ENCODE measurements around the gene DNAI7. TPM values are rescaled to one million over a fixed set of nuclear protein-coding genes. Genes with fewer than 3 reads are reported as not detected.

DNAI7 gene
- total RNA-seq, 4 donors from 2014 or later: 0.47 to 3.5 (median 0.56) TPM; not detected in 1

GRCh38 chr12:25194722-25195055, 271 bp downstream of the DNAI7 start:
- no peak for TF ChIP-seq CTCF (IDR thresholded peaks at IDR 0.05)
- no peak for DNase-seq (ENCODE audit: low spot score)
- ATAC-seq (ENCODE audit: low FRiP score): peak; percentile 24

GRCh38 chr12:25194214-25194613, 746 bp downstream of the DNAI7 start:
- ATAC-seq (ENCODE audit: low FRiP score) (no peak), DNase-seq (ENCODE audit: low spot score) (no peak)
- TF ChIP-seq CTCF (IDR thresholded peaks at IDR 0.05): no peak

GRCh38 chr12:25190793-25191192, 4.2 kb downstream of the DNAI7 start:
- no peak for TF ChIP-seq CTCF (IDR thresholded peaks at IDR 0.05)
- DNase-seq (ENCODE audit: low spot score): no peak
- no peak for ATAC-seq (ENCODE audit: low FRiP score)

GRCh38 chr12:25189656-25190055, 5.3 kb downstream of the DNAI7 start:
- ATAC-seq (ENCODE audit: low FRiP score): no peak
- TF ChIP-seq CTCF (IDR thresholded peaks at IDR 0.05): no peak
- no peak for DNase-seq (ENCODE audit: low spot score)

- TF ChIP-seq CTCF (IDR thresholded peaks at IDR 0.05): no peak
- DNase-seq (ENCODE audit: low spot score) (no peak), ATAC-seq (ENCODE audit: low FRiP score) (no peak)
These were observed 7.2 kb downstream of the DNAI7 start for GRCh38 chr12:25187781-25188180.

GRCh38 chr12:25186788-25187402, 8.1 kb downstream of the DNAI7 start:
- no peak for DNase-seq (ENCODE audit: low spot score)
- TF ChIP-seq CTCF (IDR thresholded peaks at IDR 0.05): no peak
- ATAC-seq (ENCODE audit: low FRiP score): no peak

- no peak for TF ChIP-seq CTCF (IDR thresholded peaks at IDR 0.05)
- ATAC-seq (ENCODE audit: low FRiP score): no peak
- DNase-seq (ENCODE audit: low spot score): no peak
These were observed 8.7 kb downstream of the DNAI7 start for GRCh38 chr12:25186038-25186787.

All from omental fat pad (tissue), 4 donors.